IgD-negative memory B cell (primary cell): ENCODE results near the gene MGAT3. TPM values are rescaled to one million over a fixed set of nuclear protein-coding genes. Genes with fewer than 3 reads are reported as not detected.
A peak's percentile ranks its signal among the peaks of the same experiment; 100 is the strongest.

Source experiments
- H3K27ac Mint-ChIP-seq, 3 donors: one replicate each; pipeline ENCODE4 v1.8.0; 2020 to 2022; ENCODE audit warnings: mild to moderate bottlenecking in 3 of 3, mixed read lengths in 3 of 3, moderate library complexity in 1 of 3
- H3K27me3 Mint-ChIP-seq: one replicate; pipeline ENCODE4 v1.8.0; 2021; ENCODE audit warnings: mixed read lengths
- H3K36me3 Mint-ChIP-seq: one replicate; pipeline ENCODE4 v1.8.0; 2020; ENCODE audit warnings: mild to moderate bottlenecking, mixed read lengths
- H3K4me1 Mint-ChIP-seq, 3 donors: one replicate each; pipeline ENCODE4 v1.8.0; 2020 to 2022; ENCODE audit warnings: mixed read lengths in 3 of 3, mild to moderate bottlenecking in 1 of 3
- H3K4me3 Mint-ChIP-seq, 4 donors: one replicate each; pipeline ENCODE4 v1.8.0; 2020 to 2022; ENCODE audit warnings: mild to moderate bottlenecking in 4 of 4, mixed read lengths in 4 of 4, moderate library complexity in 3 of 4
- H3K9me3 Mint-ChIP-seq, 3 donors: one replicate each; pipeline ENCODE4 v1.8.0; 2020 to 2021; ENCODE audit warnings: mixed read lengths in 3 of 3, mild to moderate bottlenecking in 1 of 3
- polyA plus RNA-seq: library from polyadenylated mRNA; unstranded; fragments of 300-500 nt; fragmentation: Illumina TruSeq; gene quantifications from one replicate; pipeline ENCODE4 v1.2.3, GENCODE V29; 2021

Gene MGAT3
- polyA plus RNA-seq, 1 donor from 2014 or later, result 2.1 TPM

GRCh38 chr22:39469326-39469680 is 12.5 kb downstream of the MGAT3 start:
- H3K4me1 Mint-ChIP-seq, result peaks cover 46 to 71% (median 69%) of the 10 kb centered on the region in 3 donors
- no peaks in the 10 kb centered on the region for H3K27me3 Mint-ChIP-seq
- H3K27ac Mint-ChIP-seq, result peak overlapping the region in 2 of 3 donors; percentile 25 to 73
- no peaks in the 10 kb centered on the region for H3K36me3 Mint-ChIP-seq
- H3K4me3 Mint-ChIP-seq, result no peak overlapping the region
- H3K9me3 Mint-ChIP-seq, result no peaks in the 10 kb centered on the region

GRCh38 chr22:39469681-39470450 is 13.1 kb downstream of the MGAT3 start:
- Mint-ChIP-seq H3K9me3 (no peaks in the 10 kb centered on the region), H3K27ac (peak overlapping the region; percentile 25 to 73 (median 71)), H3K36me3 (no peaks in the 10 kb centered on the region), H3K27me3 (no peaks in the 10 kb centered on the region), H3K4me3 (peak overlapping the region in 2 of 4 donors; percentile 75 to 80), H3K4me1 (peaks cover 46 to 69% (median 66%) of the 10 kb centered on the region in 3 donors)

- H3K4me1 Mint-ChIP-seq, result peaks cover 40 to 64% (median 59%) of the 10 kb centered on the region in 3 donors
- no peaks in the 10 kb centered on the region for H3K36me3 Mint-ChIP-seq
- no peaks in the 10 kb centered on the region for H3K27me3 Mint-ChIP-seq
- peak overlapping the region; percentile 30 to 95 (median 93) for H3K27ac Mint-ChIP-seq
- H3K9me3 Mint-ChIP-seq, result no peaks in the 10 kb centered on the region
- H3K4me3 Mint-ChIP-seq, result peak overlapping the region in 3 of 4 donors; percentile 15 to 80 (median 75)
Measured at GRCh38 chr22:39470451-39471291, 13.9 kb downstream of the MGAT3 start.

DNA sequence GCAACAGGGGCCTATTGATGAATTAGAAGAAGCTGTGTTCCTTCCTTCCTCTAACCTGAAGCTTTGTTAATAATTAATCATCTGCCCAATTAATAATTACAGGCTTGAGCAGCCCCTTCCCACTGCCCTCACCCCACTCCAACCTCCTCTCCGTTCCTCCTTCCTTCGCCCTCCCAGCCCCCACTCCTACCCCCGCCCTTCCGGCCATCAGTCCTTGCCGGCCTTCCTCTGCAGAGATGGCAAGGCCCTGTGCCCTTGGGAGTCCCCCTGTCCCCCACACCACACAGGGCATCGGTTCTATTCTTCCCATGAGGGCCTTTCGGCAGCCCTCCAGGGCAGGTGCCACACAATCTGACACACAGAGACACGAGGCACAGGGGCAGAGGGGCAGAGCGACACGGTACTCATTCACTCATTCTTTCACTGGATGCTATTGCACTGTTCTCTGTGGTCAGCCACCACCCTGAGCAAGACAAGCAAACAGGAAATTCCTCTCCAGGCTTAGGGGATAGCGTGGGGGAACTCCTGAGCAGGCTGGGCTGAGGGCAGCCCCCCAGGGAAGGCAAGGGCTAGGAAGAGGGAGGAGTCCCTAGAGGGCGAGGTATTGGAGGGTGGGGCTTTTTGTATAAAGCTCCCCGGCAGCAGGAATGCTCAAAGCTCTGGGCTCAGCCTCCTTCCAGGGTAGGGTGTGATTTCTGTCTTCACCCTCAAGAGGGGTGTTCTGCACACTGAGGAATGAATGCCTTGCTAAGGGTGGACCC is 14.7 kb downstream of the MGAT3 start:
- Mint-ChIP-seq H3K27me3 (no peaks in the 10 kb centered on the region), H3K4me1 (peaks cover 37 to 61% (median 54%) of the 10 kb centered on the region in 3 donors), H3K9me3 (no peaks in the 10 kb centered on the region), H3K36me3 (no peaks in the 10 kb centered on the region), H3K4me3 (peak overlapping the region; percentile 15 to 94 (median 80)), H3K27ac (peak overlapping the region; percentile 30 to 95 (median 93))

DNA sequence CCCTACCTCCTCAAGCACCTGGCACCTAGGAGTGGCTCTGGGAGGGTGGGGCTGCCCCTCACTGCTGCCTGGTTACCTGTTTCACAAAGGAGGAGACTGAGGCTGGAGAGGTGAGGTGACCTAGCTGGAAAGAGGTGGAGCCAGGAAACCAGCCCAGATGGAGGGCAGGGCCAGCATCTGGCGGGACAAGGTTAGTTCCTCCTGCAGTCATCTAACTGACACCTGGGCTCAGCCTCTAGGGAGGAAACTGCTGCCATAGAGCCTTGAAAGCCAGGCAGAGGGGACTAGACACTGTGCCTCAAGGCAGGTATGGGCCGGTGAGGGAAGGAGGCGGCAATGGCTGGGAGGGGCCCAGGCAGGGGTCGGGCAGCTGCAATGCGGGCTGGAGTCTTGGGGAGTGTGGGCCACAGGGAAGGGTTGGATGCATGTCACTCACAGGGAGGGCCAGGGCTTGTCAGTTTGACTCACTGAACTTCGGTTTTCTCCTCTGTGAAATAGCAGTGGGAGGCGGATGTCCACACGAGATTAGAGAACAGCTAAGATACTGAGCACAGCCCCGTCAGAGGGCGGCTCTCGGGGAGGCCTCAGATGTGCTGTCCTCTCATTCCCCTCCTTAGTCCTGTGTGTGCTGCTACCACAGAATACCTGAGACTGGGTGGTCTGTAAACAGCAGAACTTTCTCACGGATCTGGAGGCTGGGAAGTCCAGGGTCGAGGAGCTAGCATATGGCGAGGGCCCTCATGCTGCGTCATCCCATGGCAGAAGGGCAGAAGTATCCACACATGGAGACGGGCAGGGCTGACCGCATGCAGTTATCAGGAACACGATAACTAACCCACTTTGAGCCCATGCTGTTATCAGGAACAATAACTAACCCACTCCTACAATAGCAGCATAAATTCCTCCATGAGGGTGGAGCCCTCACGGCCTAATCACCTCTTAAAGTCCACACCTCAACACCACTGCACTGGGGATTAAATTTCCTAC is 16.1 kb downstream of the MGAT3 start:
- peak overlapping the region; percentile 30 to 95 (median 86) for H3K27ac Mint-ChIP-seq
- H3K4me1 Mint-ChIP-seq, result peaks cover 26 to 51% (median 42%) of the 10 kb centered on the region in 3 donors
- peak overlapping the region; percentile 1 to 91 (median 70) for H3K4me3 Mint-ChIP-seq
- no peaks in the 10 kb centered on the region for H3K9me3 Mint-ChIP-seq
- no peaks in the 10 kb centered on the region for H3K36me3 Mint-ChIP-seq
- H3K27me3 Mint-ChIP-seq, result no peaks in the 10 kb centered on the region

- H3K36me3 Mint-ChIP-seq, result no peaks in the 10 kb centered on the region
Measured at GRCh38 chr22:39473851-39474250, 17.0 kb downstream of the MGAT3 start.

GRCh38 chr22:39474351-39475111 is 17.7 kb downstream of the MGAT3 start:
- H3K4me1 Mint-ChIP-seq, result peaks cover 20 to 40% (median 29%) of the 10 kb centered on the region in 3 donors
- H3K27ac Mint-ChIP-seq, result no peak overlapping the region
- no peaks in the 10 kb centered on the region for H3K27me3 Mint-ChIP-seq
- no peak overlapping the region for H3K4me3 Mint-ChIP-seq
- H3K9me3 Mint-ChIP-seq, result no peaks in the 10 kb centered on the region
- no peaks in the 10 kb centered on the region for H3K36me3 Mint-ChIP-seq

More at GRCh38 chr22:39473851-39474250, 17.0 kb downstream of the MGAT3 start:
- peaks cover 20 to 44% (median 34%) of the 10 kb centered on the region in 3 donors for H3K4me1 Mint-ChIP-seq
- H3K4me3 Mint-ChIP-seq, result no peak overlapping the region
- H3K27me3 Mint-ChIP-seq, result no peaks in the 10 kb centered on the region
- H3K9me3 Mint-ChIP-seq, result no peaks in the 10 kb centered on the region
- H3K27ac Mint-ChIP-seq, result peak overlapping the region in 1 of 3 donors; percentile 46

DNA sequence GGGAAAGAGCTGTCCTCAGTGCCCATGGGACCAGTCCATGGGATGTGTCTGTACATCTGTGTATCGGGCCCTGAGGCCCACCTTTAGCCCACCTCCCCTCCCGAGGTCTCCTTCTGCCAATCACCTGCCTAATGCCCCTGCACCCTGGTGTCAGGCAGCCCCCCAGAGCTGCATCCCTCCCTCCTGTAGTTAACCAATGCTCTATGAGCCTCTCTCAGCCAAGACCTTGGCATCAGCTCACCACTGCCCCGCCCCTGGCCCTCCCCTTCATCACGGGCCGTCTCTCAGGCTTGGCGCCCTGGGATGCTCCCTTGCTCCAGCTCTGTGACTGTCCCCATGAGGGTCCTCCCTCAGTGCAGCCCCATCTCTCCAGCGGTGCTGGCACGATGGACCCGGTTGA is 18.5 kb downstream of the MGAT3 start:
- H3K27me3 Mint-ChIP-seq, result no peaks in the 10 kb centered on the region
- peaks cover 20 to 39% (median 23%) of the 10 kb centered on the region in 3 donors for H3K4me1 Mint-ChIP-seq
- no peaks in the 10 kb centered on the region for H3K36me3 Mint-ChIP-seq
- H3K4me3 Mint-ChIP-seq, result no peak overlapping the region
- peak overlapping the region in 1 of 3 donors; percentile 16 for H3K27ac Mint-ChIP-seq
- no peaks in the 10 kb centered on the region for H3K9me3 Mint-ChIP-seq

DNA sequence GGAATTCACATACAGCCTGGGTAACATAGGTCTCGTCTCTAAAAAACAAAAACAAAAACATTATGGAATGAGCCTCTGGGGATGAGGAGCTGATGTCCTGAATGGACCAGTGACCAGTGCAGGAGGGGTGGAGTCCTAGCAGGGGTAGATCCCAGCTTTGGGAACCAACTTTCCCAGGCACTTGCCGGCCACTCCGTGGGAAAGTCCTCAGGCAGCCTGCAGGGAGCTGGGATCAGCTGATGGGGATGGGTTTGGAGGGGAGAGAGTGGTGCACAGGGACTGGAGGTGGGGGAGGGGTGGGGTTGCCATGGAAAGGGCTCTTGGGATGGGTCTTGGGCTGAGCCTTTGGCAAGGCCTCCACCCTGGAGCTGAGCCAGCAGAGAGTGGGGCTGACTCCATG is 19.1 kb downstream of the MGAT3 start:
- no peaks in the 10 kb centered on the region for H3K27me3 Mint-ChIP-seq
- H3K36me3 Mint-ChIP-seq, result no peaks in the 10 kb centered on the region
- no peaks in the 10 kb centered on the region for H3K9me3 Mint-ChIP-seq
- H3K27ac Mint-ChIP-seq, result peak overlapping the region in 1 of 3 donors; percentile 16
- no peak overlapping the region for H3K4me3 Mint-ChIP-seq
- peaks cover 20 to 35% (median 22%) of the 10 kb centered on the region in 3 donors for H3K4me1 Mint-ChIP-seq

GRCh38 chr22:39476664-39477063 is 19.9 kb downstream of the MGAT3 start:
- Mint-ChIP-seq H3K4me3 (no peak overlapping the region), H3K4me1 (peaks cover 14 to 29% (median 16%) of the 10 kb centered on the region in 3 donors), H3K9me3 (no peaks in the 10 kb centered on the region), H3K36me3 (no peaks in the 10 kb centered on the region), H3K27me3 (no peaks in the 10 kb centered on the region), H3K27ac (peak overlapping the region in 1 of 3 donors; percentile 16)

DNA sequence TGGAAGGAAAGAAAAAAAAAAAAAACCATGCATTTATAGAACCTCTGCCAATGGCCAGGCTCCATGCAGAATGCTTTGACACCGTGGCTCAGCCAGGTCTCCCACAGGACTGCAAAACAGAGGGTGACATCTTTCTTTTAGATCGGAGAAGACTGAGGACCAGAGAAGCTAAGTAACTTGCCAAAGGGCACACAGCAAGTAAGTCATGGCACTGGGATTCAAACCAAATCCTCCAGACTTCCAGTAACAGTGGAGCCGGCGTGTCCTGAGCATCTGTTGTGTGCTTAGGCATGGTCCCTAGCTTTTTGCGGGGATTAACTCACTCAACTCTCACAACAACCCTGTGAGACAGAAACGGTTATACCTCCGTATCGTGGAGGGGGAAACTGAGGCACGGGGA is 20.7 kb downstream of the MGAT3 start:
- Mint-ChIP-seq H3K9me3 (no peaks in the 10 kb centered on the region), H3K27ac (no peak overlapping the region), H3K27me3 (no peaks in the 10 kb centered on the region), H3K4me1 (peaks cover 8 to 22% (median 11%) of the 10 kb centered on the region in 3 donors), H3K36me3 (no peaks in the 10 kb centered on the region), H3K4me3 (no peak overlapping the region)

DNA sequence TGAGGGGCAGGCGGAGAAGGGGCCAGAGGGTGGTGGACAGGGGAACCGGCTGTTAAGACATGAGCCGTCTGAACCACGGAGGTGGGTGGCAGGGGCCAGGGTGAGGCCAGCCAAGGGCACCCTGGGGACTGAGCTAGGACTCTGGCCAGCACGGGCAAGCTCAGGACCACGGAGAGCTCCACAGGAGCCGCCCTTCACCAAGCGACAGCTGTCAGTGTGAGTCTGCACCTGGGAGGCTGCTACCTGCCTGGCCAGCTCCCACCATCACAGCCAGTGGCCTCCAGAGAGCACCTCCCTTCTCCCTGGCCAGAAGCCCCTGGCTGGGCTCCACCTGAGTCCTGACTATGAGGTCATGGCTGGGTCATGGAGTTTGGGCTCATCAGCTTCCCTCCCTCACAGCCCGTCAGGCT is 21.6 kb downstream of the MGAT3 start:
- H3K9me3 Mint-ChIP-seq, result no peaks in the 10 kb centered on the region
- H3K36me3 Mint-ChIP-seq, result no peaks in the 10 kb centered on the region
- H3K27me3 Mint-ChIP-seq, result no peaks in the 10 kb centered on the region
- H3K4me1 Mint-ChIP-seq, result peaks cover 0 to 14% (median 3%) of the 10 kb centered on the region in 3 donors
- no peak overlapping the region for H3K4me3 Mint-ChIP-seq
- H3K27ac Mint-ChIP-seq, result no peak overlapping the region

GRCh38 chr22:39479254-39479653 is 22.4 kb downstream of the MGAT3 start:
- H3K4me3 Mint-ChIP-seq, result no peak overlapping the region
- H3K27me3 Mint-ChIP-seq, result no peaks in the 10 kb centered on the region
- no peaks in the 10 kb centered on the region for H3K9me3 Mint-ChIP-seq
- no peak overlapping the region for H3K27ac Mint-ChIP-seq
- peaks cover 1% of the 10 kb centered on the region for H3K36me3 Mint-ChIP-seq
- peaks cover 0 to 14% (median 3%) of the 10 kb centered on the region in 3 donors for H3K4me1 Mint-ChIP-seq
